Measurements from ENCODE around the gene ERFE.

DNA sequence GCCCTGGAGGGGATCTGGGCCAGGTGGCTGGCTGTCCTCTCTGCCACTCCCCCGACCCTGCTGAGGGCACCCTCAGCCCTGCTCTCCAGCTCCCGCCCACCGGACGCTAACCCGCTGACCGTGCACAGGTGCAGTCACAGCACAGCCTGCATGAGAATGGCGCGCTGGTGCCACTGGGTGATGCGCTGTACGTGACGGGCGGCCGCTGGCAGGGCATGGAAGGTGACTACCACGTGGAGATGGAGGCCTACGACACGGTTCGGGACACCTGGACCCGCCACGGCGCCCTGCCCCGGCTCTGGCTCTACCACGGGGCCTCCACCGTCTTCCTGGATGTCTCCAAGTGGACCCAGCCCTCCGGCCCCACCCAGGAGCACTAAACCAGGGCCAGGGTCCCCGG is 8.1 kb upstream of the ERFE start:
- no peak for TF ChIP-seq POLR2A (IDR thresholded peaks at IDR 0.05)
- TF ChIP-seq, protein P1, sequence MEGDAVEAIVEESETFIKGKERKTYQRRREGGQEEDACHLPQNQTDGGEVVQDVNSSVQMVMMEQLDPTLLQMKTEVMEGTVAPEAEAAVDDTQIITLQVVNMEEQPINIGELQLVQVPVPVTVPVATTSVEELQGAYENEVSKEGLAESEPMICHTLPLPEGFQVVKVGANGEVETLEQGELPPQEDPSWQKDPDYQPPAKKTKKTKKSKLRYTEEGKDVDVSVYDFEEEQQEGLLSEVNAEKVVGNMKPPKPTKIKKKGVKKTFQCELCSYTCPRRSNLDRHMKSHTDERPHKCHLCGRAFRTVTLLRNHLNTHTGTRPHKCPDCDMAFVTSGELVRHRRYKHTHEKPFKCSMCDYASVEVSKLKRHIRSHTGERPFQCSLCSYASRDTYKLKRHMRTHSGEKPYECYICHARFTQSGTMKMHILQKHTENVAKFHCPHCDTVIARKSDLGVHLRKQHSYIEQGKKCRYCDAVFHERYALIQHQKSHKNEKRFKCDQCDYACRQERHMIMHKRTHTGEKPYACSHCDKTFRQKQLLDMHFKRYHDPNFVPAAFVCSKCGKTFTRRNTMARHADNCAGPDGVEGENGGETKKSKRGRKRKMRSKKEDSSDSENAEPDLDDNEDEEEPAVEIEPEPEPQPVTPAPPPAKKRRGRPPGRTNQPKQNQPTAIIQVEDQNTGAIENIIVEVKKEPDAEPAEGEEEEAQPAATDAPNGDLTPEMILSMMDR (IDR thresholded peaks at IDR 0.05) = no peak

Measured in esophagus squamous epithelium (tissue), 4 donors.